GM18867 (cell line): Measurements from ENCODE around the gene IRF2BP2.

Experiments
- ATAC-seq: cut with Tn5 transposase; IDR thresholded peaks from one replicate; pipeline ENCODE4 v1.9.1; 2021; ENCODE audit warnings: mild to moderate bottlenecking, moderate library complexity; ENCODE audit not compliant: unreplicated experiment

The IRF2BP2 gene

GRCh38 chr1:234585330-234586055 lies 24.5 kb downstream of the IRF2BP2 start:
- ATAC-seq, result no peak

GRCh38 chr1:234584926-234585325 lies 25.1 kb downstream of the IRF2BP2 start:
- ATAC-seq, result no peak

GRCh38 chr1:234584420-234584805 lies 25.6 kb downstream of the IRF2BP2 start:
- ATAC-seq, result no peak

GRCh38 chr1:234583755-234584419 lies 26.1 kb downstream of the IRF2BP2 start:
- ATAC-seq, result no peak

GRCh38 chr1:234582681-234583301 lies 27.2 kb downstream of the IRF2BP2 start:
- no peak for ATAC-seq

- no peak for ATAC-seq
Measured at GRCh38 chr1:234582186-234582585, 27.8 kb downstream of the IRF2BP2 start.

GRCh38 chr1:234581063-234581714 lies 28.8 kb downstream of the IRF2BP2 start:
- ATAC-seq, result no peak

GRCh38 chr1:234579967-234580366 lies 30.0 kb downstream of the IRF2BP2 start:
- no peak for ATAC-seq

GRCh38 chr1:234578735-234579134 lies 31.2 kb downstream of the IRF2BP2 start:
- no peak for ATAC-seq

GRCh38 chr1:234578087-234578486 lies 31.9 kb downstream of the IRF2BP2 start:
- ATAC-seq, result no peak

GRCh38 chr1:234573711-234574299 lies 36.2 kb downstream of the IRF2BP2 start:
- ATAC-seq, result no peak

GRCh38 chr1:234572966-234573365 lies 37.0 kb downstream of the IRF2BP2 start:
- ATAC-seq, result no peak

- no peak for ATAC-seq
Measured at GRCh38 chr1:234571702-234572101, 38.3 kb downstream of the IRF2BP2 start.

- ATAC-seq, result no peak
Measured at GRCh38 chr1:234570329-234571120, 39.5 kb downstream of the IRF2BP2 start.

- no peak for ATAC-seq
Measured at GRCh38 chr1:234568345-234568744, 41.6 kb downstream of the IRF2BP2 start.

- no peak for ATAC-seq
Measured at GRCh38 chr1:234565132-234565531, 44.8 kb downstream of the IRF2BP2 start.

- no peak for ATAC-seq
Measured at GRCh38 chr1:234564035-234565029, 45.6 kb downstream of the IRF2BP2 start.

GRCh38 chr1:234562334-234562733 lies 47.6 kb downstream of the IRF2BP2 start:
- no peak for ATAC-seq

GRCh38 chr1:234561319-234561718 lies 48.7 kb downstream of the IRF2BP2 start:
- no peak for ATAC-seq
